Measurements from ENCODE around the gene MBD5.

DNA sequence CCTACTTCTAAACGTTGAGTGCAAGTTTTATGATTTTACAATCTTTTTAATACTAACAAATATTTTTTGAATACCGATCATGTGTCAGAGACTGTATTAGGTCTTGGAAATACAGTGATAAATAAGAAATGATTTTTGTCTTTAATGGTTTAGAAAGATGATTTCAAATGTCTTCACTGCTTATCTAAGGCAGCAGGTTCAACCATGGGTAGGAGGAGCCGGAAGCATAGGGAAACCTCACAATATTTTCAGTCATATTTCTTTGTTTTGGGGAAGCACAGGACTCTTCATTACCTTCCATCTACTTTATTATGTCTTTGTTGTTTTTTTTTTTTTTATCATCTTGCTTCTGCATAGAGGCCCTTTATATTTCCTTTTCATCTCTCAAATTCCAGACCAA lies 458.5 kb downstream of the MBD5 start:
- no peak for TF ChIP-seq BHLHE40 (IDR thresholded peaks at IDR 0.05; ENCODE audit: low read depth, low read length)
- TF ChIP-seq, protein P1, sequence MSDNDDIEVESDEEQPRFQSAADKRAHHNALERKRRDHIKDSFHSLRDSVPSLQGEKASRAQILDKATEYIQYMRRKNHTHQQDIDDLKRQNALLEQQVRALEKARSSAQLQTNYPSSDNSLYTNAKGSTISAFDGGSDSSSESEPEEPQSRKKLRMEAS (IDR thresholded peaks at IDR 0.05): no peak
- TF ChIP-seq, protein P2, sequence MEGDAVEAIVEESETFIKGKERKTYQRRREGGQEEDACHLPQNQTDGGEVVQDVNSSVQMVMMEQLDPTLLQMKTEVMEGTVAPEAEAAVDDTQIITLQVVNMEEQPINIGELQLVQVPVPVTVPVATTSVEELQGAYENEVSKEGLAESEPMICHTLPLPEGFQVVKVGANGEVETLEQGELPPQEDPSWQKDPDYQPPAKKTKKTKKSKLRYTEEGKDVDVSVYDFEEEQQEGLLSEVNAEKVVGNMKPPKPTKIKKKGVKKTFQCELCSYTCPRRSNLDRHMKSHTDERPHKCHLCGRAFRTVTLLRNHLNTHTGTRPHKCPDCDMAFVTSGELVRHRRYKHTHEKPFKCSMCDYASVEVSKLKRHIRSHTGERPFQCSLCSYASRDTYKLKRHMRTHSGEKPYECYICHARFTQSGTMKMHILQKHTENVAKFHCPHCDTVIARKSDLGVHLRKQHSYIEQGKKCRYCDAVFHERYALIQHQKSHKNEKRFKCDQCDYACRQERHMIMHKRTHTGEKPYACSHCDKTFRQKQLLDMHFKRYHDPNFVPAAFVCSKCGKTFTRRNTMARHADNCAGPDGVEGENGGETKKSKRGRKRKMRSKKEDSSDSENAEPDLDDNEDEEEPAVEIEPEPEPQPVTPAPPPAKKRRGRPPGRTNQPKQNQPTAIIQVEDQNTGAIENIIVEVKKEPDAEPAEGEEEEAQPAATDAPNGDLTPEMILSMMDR (IDR thresholded peaks at IDR 0.05): no peak
- no peak for TF ChIP-seq MAZ (IDR thresholded peaks at IDR 0.05; ENCODE audit: borderline replicate concordance, low read depth, low read length)
- no peak for TF ChIP-seq POLR2A (IDR thresholded peaks at IDR 0.05; ENCODE audit: low read length)
- TF ChIP-seq JUNB (IDR thresholded peaks at IDR 0.05): no peak
- TF ChIP-seq NPAS2 (CRISPR knock-in tag; IDR thresholded peaks at IDR 0.05; ENCODE audit: borderline replicate concordance): no peak
- TF ChIP-seq BCL3 (IDR thresholded peaks at IDR 0.05): no peak
- no peak for TF ChIP-seq EP300 (IDR thresholded peaks at IDR 0.05)
- TF ChIP-seq ESRRA (IDR thresholded peaks at IDR 0.05; ENCODE audit: borderline replicate concordance, low read length): no peak
- no peak for TF ChIP-seq GATA3 (IDR thresholded peaks at IDR 0.05; ENCODE audit: borderline replicate concordance)
- TF ChIP-seq MYC (IDR thresholded peaks at IDR 0.05; ENCODE audit: borderline replicate concordance, low read length): no peak
- no peak for TF ChIP-seq HOXA7 (CRISPR knock-in tag; IDR thresholded peaks at IDR 0.05)

All from A549 (cell line).